Measurements from ENCODE around the gene ZNF804A. TPM values are rescaled to one million over a fixed set of nuclear protein-coding genes. Genes with fewer than 3 reads are reported as not detected.
"Not testable (repeated sequence)": the region's sequence is repeated elsewhere in the genome, so short reads cannot be mapped to it uniquely, and the experiment has no call there.

ZNF804A gene
- total RNA-seq, 1 experiment from 2014 or later, result 1.5 TPM

DNA sequence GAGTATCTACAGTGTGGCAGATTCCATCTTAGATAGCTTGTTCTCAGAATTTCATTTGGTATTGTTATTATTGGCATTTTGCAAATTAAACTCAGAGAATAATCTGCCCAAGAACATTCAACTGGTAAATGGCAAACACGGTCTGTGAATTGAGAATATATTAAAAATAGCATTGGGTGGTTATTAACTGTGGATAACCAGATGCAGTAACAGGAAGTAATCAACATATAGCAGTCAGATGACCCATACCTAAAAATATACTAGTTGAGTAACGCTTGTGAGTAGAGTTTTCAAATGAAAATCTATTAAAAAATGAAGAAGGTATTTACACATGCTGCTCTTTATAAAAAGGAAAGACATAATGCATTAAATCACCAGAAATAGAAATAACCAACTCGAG lies 129.5 kb downstream of the ZNF804A start:
- DNase-seq (ENCODE audit: low read depth), result no peak

GRCh38 chr2:184728411-184728810 lies 130.1 kb downstream of the ZNF804A start:
- DNase-seq (ENCODE audit: low read depth), result no peak

- no peak for DNase-seq (ENCODE audit: low read depth)
These were observed 131.3 kb downstream of the ZNF804A start for GRCh38 chr2:184729581-184729980.

- no peak for DNase-seq (ENCODE audit: low read depth)
These were observed 132.0 kb downstream of the ZNF804A start for GRCh38 chr2:184730288-184730687.

DNA sequence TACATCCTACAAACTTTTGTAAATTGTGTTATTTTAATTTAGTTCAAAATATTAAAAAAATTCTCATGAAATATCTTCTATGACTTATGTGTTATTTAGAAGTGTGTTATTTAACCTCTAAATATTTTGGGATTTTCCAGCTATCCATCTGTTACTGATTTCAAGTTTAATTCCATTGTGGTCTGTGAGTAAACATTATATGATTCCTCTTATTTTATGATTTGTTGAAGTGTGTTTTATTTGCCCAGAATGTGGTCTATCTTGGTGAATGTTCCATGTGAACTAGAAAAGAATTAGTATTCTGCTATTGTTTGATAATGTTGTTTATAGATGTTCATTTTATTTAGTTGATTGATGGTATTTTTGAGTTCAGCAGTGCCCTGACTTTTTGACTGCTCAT lies 136.0 kb downstream of the ZNF804A start:
- no peak for DNase-seq (ENCODE audit: low read depth)

DNA sequence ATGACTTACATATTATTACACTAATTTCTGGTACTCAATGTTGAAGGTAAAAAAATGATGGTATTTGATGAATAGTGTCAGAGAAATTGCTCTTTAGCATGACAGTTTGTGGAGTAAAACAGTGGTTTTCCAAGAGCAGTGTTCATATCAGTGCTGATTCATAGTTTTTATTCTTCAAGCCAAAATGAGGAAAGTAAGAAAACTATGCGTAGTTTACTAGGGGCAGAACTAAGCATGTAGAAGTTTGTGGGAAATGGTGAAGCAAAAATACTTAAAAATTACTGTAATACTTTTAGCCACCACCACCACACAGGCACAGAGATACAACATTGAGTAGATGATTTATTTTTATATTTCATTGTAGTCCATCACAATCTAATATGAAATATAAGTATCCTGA lies 137.3 kb downstream of the ZNF804A start:
- DNase-seq (ENCODE audit: low read depth), result no peak

GRCh38 chr2:184743096-184743495 lies 144.8 kb downstream of the ZNF804A start:
- no peak for DNase-seq (ENCODE audit: low read depth)

GRCh38 chr2:184756161-184756560 lies 157.8 kb downstream of the ZNF804A start:
- DNase-seq (ENCODE audit: low read depth), result no peak

DNA sequence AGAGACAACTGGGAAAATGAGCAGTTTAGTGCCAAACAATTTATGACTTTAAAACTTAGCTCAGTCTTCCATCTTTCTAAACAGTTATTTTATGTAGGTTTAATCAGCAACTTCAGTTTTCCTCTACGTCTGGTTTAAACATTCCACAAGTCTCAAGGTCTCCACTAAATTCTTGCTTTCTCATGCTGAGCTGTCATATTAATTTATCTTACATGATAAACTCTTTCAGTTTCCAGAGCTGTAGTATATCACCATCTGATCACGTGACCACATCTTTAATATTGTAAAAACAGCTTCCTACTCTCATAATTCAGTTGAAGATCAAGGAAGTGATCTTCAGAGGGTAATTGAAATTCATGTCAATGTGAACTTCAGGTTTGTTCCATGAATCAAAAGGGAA lies 158.6 kb downstream of the ZNF804A start:
- DNase-seq (ENCODE audit: low read depth), result no peak

DNA sequence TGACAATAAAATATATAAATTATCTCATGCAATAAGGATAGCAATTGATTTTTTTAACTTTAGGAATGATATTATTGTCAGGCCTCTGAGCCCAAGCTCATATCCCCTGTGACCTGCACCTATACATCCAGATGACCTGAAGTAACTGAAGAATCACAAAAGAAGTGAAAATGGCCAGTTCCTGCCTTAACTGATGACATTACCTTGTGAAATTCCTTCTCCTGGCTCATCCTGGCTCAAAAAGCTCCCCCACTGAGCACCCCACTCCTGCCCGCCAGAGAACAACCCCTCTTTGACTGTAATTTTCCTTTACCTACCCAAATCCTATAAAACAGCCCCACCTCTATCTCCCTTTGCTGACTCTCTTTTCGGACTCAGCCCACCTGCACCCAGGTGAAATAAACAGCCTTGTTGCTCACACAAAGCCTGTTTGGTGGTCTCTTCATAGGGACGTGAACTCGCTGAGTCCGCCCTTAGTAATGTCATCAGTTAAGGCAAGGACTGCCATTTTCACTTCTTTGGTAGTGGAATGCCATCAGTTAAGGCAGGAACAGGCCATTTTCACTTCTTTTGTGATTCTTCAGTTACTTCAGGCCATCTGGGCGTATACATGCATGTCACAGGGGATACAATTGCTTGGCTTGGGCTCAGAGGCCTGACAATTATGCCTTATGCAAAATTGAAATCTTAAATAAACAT lies 161.4 kb downstream of the ZNF804A start:
- DNase-seq (ENCODE audit: low read depth), result not testable (repeated sequence)

DNA sequence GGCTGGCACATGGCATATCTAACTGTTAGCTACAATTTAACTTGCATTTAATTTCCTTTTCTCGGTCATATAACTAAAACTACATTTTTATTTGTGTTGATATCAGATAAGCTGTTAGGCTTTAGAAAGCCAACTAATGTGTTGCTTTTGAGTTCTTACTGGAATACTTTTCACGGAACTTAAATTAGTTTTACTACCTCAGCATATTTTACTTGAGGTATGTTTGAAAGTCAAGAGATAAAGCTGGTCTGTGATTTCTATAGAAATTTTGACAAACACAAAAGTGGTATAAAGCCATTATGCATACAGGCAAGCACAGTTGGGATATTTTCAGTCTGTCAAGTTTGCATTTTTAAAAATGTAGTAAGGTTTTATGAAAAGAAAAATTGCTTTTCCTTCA lies 162.6 kb downstream of the ZNF804A start:
- no peak for DNase-seq (ENCODE audit: low read depth)

DNA sequence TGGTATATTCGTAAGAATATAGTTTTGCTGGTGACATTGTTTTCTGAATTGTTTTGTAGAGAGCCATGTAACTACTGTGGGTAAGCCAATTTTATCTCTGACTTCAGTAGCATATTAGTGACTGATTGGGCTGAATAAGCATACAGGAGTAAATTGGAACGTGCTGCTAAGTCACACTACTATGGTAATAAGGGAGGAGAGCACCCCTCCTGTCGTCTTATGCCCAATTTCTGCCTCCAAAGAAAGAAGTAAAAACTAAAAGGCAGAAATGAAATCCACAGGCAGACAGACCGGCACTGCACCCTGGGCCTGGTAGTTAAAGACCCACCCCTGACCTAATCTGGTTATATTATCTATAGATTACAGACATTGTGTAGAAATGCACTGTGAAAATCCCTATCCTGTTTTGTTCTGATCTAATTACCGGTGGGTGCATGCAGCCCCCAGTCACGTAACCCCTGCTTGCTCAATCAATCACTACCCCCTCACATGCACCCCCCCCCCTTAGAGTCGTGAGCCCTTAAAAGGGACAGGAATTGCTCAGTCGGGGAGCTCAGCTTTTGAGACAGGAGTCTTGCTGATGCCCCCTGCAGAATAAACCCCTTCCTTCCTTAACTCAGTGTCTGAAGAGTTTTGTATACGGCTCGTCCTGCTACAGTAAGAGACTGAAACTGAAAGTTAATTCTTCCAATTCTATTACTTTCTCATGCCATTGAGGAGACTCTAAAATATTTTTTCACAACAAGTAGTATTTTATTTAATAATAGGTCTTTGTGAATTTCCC lies 167.0 kb downstream of the ZNF804A start:
- peak; percentile 3 for DNase-seq (ENCODE audit: low read depth)

- DNase-seq (ENCODE audit: low read depth), result no peak
These were observed 168.7 kb downstream of the ZNF804A start for GRCh38 chr2:184767059-184767458.

GRCh38 chr2:184769023-184769422 lies 170.7 kb downstream of the ZNF804A start:
- peak; percentile 6 for DNase-seq (ENCODE audit: low read depth)

GRCh38 chr2:184769686-184770085 lies 171.4 kb downstream of the ZNF804A start:
- no peak for DNase-seq (ENCODE audit: low read depth)

GRCh38 chr2:184779777-184780176 lies 181.4 kb downstream of the ZNF804A start:
- no peak for DNase-seq (ENCODE audit: low read depth)

- DNase-seq (ENCODE audit: low read depth), result no peak
These were observed 182.1 kb downstream of the ZNF804A start for GRCh38 chr2:184780384-184780783.

GRCh38 chr2:184780944-184781343 lies 182.6 kb downstream of the ZNF804A start:
- DNase-seq (ENCODE audit: low read depth), result no peak

- no peak for DNase-seq (ENCODE audit: low read depth)
These were observed 185.2 kb downstream of the ZNF804A start for GRCh38 chr2:184783576-184783975.

GRCh38 chr2:184793176-184793575 lies 194.8 kb downstream of the ZNF804A start:
- no peak for DNase-seq (ENCODE audit: low read depth)

DNA sequence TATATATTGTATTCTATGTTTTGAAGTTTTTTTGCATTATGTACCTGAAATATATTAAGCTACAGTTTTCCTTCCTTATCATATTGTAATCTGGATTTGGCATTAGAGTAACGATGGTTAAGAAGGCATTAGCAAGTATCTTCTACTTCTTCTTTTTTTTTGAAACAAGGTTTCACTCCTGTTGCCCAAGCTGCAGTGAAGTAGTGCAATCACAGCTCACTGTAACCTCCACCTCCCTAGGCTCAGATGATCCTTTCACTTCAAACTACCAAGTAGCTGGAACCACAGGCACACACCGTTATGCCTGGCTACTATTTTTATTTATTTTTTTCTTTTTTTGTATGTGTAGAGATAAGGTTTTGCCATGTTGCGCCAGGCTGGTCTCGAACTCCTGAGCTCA lies 201.1 kb downstream of the ZNF804A start:
- no peak for DNase-seq (ENCODE audit: low read depth)

- DNase-seq (ENCODE audit: low read depth), result no peak
These were observed 216.1 kb downstream of the ZNF804A start for GRCh38 chr2:184814421-184814820.

- DNase-seq (ENCODE audit: low read depth), result no peak
These were observed 217.5 kb downstream of the ZNF804A start for GRCh38 chr2:184815824-184816223.

All from Daoy (cell line).